ES-I3 (cell line): ENCODE results near the gene IFT122.
"Not testable (repeated sequence)": the region's sequence is repeated elsewhere in the genome, so short reads cannot be mapped to it uniquely, and the experiment has no call there.

Experiments
- H3K36me3 ChIP-seq: 2 replicates; pipeline ENCODE4 v1.6.1; 2013; ENCODE audit warnings: mild to moderate bottlenecking, low read length, control low read depth, moderate library complexity; ENCODE audit not compliant: insufficient read depth
- H3K4me1 ChIP-seq: 2 replicates; pipeline ENCODE4 v1.6.1; 2013; ENCODE audit warnings: mild to moderate bottlenecking, control low read depth, low read length; ENCODE audit not compliant: insufficient read depth
- H3K9ac ChIP-seq: 2 replicates; pipeline ENCODE4 v1.6.1; 2013; ENCODE audit warnings: low read depth, mild to moderate bottlenecking, low read length, moderate library complexity
- H3K9me3 ChIP-seq: 2 replicates; pipeline ENCODE4 v1.6.1; 2013; ENCODE audit warnings: mild to moderate bottlenecking, low read length, moderate library complexity; ENCODE audit not compliant: control insufficient read depth, insufficient read depth

The IFT122 gene

GRCh38 chr3:129536804-129537203 is 96.8 kb downstream of the IFT122 start:
- Histone ChIP-seq H3K4me1 (peaks cover 10% of the 10 kb centered on the region; the same call in 1 of the 2 replicates), H3K36me3 (no peaks in the 10 kb centered on the region), H3K9me3 (no peaks in the 10 kb centered on the region; the same call in 1 of the 2 replicates), H3K9ac (no peak overlapping the region)

- Histone ChIP-seq H3K9ac (no peak overlapping the region), H3K36me3 (no peaks in the 10 kb centered on the region), H3K9me3 (no peaks in the 10 kb centered on the region; the same call in 1 of the 2 replicates), H3K4me1 (peaks cover 5% of the 10 kb centered on the region; the same call in 1 of the 2 replicates)
Observed at GRCh38 chr3:129539206-129539605, 99.2 kb downstream of the IFT122 start.

- Histone ChIP-seq H3K9ac (no peak overlapping the region), H3K4me1 (peaks cover 4% of the 10 kb centered on the region; the same call in 1 of the 2 replicates)
Observed at GRCh38 chr3:129540776-129541516, 100.9 kb downstream of the IFT122 start.

GRCh38 chr3:129542747-129543146 is 102.7 kb downstream of the IFT122 start:
- H3K9me3 ChIP-seq: no peaks in the 10 kb centered on the region
- no peaks in the 10 kb centered on the region for H3K36me3 ChIP-seq
- H3K4me1 ChIP-seq: no peaks in the 10 kb centered on the region; the same call in 1 of the 2 replicates
- no peak overlapping the region for H3K9ac ChIP-seq

More at GRCh38 chr3:129540776-129541516, 100.9 kb downstream of the IFT122 start:
- Histone ChIP-seq H3K9me3 (no peaks in the 10 kb centered on the region), H3K36me3 (no peaks in the 10 kb centered on the region)

- no peak within 1 kb of the TSS for H3K9ac ChIP-seq
- H3K36me3 ChIP-seq: no peaks in the 10 kb centered on the region
- H3K9me3 ChIP-seq: no peaks in the 10 kb centered on the region
- H3K4me1 ChIP-seq: no peaks in the 10 kb centered on the region; the same call in 1 of the 2 replicates
Observed at GRCh38 chr3:129543156-129543790, 103.2 kb downstream of the IFT122 start, which contains the start of gene H1-8. Gene H1-8, plus strand, starts transcription at chr3:129543175. Its CDS starts 44 bp downstream, at chr3:129543219.

GRCh38 chr3:129543999-129544398 is 104.0 kb downstream of the IFT122 start:
- Histone ChIP-seq H3K4me1 (no peaks in the 10 kb centered on the region; the same call in 1 of the 2 replicates), H3K36me3 (no peaks in the 10 kb centered on the region), H3K9ac (no peak overlapping the region), H3K9me3 (no peaks in the 10 kb centered on the region)

- not testable (repeated sequence) for H3K9ac ChIP-seq, H3K36me3 ChIP-seq, H3K9me3 ChIP-seq, H3K4me1 ChIP-seq
Observed at GRCh38 chr3:129545951-129546350, 105.9 kb downstream of the IFT122 start.

GRCh38 chr3:129547241-129547640 is 107.2 kb downstream of the IFT122 start:
- Histone ChIP-seq H3K4me1 (peaks cover 7% of the 10 kb centered on the region; the same call in 1 of the 2 replicates), H3K36me3 (no peaks in the 10 kb centered on the region), H3K9me3 (no peaks in the 10 kb centered on the region), H3K9ac (no peak overlapping the region)

- Histone ChIP-seq H3K9me3 (no peaks in the 10 kb centered on the region), H3K9ac (no peak overlapping the region), H3K4me1 (peaks cover 14% of the 10 kb centered on the region), H3K36me3 (no peaks in the 10 kb centered on the region)
Observed at GRCh38 chr3:129548104-129548965, 108.3 kb downstream of the IFT122 start.

GRCh38 chr3:129549006-129549800 is 109.2 kb downstream of the IFT122 start:
- Histone ChIP-seq H3K4me1 (peaks cover 14% of the 10 kb centered on the region), H3K36me3 (no peaks in the 10 kb centered on the region), H3K9me3 (no peaks in the 10 kb centered on the region), H3K9ac (no peak overlapping the region)

GRCh38 chr3:129549805-129550204 is 109.8 kb downstream of the IFT122 start:
- no peak overlapping the region for H3K9ac ChIP-seq
- H3K4me1 ChIP-seq: peaks cover 20% of the 10 kb centered on the region
- H3K9me3 ChIP-seq: no peaks in the 10 kb centered on the region
- no peaks in the 10 kb centered on the region for H3K36me3 ChIP-seq

GRCh38 chr3:129552287-129553050 is 112.4 kb downstream of the IFT122 start:
- Histone ChIP-seq H3K9ac (no peak overlapping the region), H3K36me3 (peaks cover 5% of the 10 kb centered on the region), H3K4me1 (peaks cover 25% of the 10 kb centered on the region), H3K9me3 (no peaks in the 10 kb centered on the region)

- H3K9ac ChIP-seq: no peak overlapping the region
- H3K4me1 ChIP-seq: peaks cover 32% of the 10 kb centered on the region
- peaks cover 12% of the 10 kb centered on the region for H3K36me3 ChIP-seq
- H3K9me3 ChIP-seq: no peaks in the 10 kb centered on the region
Observed at GRCh38 chr3:129553171-129553570, 113.1 kb downstream of the IFT122 start.
